ENCODE data around the gene ACBD6.
"Not testable (repeated sequence)": the region's sequence is repeated elsewhere in the genome, so short reads cannot be mapped to it uniquely, and the experiment has no call there.

ACBD6 gene

DNA sequence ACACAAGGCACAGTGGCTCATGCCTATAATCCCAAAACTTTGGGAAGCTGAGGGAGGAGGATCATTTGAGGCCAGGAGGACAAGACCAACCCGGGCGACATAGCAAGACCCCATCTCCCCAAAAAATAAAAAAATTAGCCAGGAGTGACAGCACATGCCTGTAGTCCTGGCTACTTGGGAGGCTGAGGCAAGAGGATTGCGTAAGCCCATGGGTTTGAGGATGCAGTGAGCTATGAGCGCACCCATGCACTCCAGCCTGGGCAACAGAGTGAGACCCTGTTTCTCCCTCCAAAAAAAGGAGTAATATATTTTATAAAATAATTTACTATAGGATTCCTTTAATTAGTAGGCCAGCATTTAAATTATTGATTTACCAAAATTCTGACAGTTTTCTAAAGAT is 89.8 kb downstream of the ACBD6 start:
- Histone ChIP-seq H3K27ac (replicated peaks) (no peak overlapping the region), H3K4me3 (replicated peaks; ENCODE audit: insufficient read depth, low read length) (no peak overlapping the region), H3K27me3 (ENCODE audit: insufficient read depth, poor library complexity, severe bottlenecking) (no peaks in the 10 kb centered on the region)
- DNase-seq (ENCODE audit: low read depth in 1 of 2, low spot score in 1 of 2): no peak
- TF ChIP-seq REST (IDR thresholded peaks at IDR 0.05; ENCODE audit: insufficient replicate concordance, low read depth): no peak
- TF ChIP-seq GABPA (IDR thresholded peaks at IDR 0.05; ENCODE audit: low read depth): no peak
- TF ChIP-seq, protein P1, sequence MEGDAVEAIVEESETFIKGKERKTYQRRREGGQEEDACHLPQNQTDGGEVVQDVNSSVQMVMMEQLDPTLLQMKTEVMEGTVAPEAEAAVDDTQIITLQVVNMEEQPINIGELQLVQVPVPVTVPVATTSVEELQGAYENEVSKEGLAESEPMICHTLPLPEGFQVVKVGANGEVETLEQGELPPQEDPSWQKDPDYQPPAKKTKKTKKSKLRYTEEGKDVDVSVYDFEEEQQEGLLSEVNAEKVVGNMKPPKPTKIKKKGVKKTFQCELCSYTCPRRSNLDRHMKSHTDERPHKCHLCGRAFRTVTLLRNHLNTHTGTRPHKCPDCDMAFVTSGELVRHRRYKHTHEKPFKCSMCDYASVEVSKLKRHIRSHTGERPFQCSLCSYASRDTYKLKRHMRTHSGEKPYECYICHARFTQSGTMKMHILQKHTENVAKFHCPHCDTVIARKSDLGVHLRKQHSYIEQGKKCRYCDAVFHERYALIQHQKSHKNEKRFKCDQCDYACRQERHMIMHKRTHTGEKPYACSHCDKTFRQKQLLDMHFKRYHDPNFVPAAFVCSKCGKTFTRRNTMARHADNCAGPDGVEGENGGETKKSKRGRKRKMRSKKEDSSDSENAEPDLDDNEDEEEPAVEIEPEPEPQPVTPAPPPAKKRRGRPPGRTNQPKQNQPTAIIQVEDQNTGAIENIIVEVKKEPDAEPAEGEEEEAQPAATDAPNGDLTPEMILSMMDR (IDR thresholded peaks at IDR 0.05; ENCODE audit: insufficient read depth, low read length): no peak
- TF ChIP-seq POLR2AphosphoS5 (IDR thresholded peaks at IDR 0.05; ENCODE audit: low read depth): no peak
- no peak for TF ChIP-seq SPI1 (IDR thresholded peaks at IDR 0.05; ENCODE audit: borderline replicate concordance, low read depth)

DNA sequence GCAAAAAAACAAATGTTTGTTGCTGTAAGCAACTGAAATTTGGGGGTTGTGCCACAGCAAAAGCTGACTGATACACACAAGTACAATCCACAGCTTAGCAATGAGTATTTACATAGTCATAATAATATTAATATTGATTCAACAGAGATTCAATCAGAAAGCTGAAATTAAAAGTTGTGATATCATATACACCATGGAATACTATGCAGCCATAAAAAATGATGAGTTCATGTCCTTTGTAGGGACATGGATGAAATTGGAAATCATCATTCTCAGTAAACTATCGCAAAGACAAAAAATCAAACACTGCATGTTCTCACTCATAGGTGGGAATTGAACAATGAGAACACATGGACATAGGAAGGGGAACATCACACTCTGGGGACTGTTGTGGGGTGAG is 94.2 kb downstream of the ACBD6 start:
- H3K27ac ChIP-seq (replicated peaks); DNase-seq (ENCODE audit: low read depth in 1 of 2, low spot score in 1 of 2); H3K4me3 ChIP-seq (replicated peaks; ENCODE audit: insufficient read depth, low read length): not testable (repeated sequence)

DNA sequence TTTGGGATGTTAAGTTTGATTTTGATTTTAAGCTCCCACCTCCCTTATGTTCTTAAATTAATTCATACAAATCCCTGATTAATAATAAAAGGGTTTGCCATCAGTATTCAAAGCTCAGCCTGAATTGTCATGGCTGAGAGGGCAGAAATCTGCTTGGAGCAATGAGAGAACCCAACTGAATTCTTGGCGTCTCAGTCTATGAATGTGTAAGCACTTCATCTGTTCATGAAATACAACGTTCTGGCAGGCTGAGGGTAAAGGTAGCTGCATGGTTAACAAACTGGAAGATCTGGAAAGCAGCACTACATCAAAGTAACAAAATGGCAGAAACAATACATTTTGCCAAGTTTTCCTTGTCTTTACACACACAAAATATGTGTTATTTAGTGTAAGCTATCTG is 95.3 kb downstream of the ACBD6 start:
- Histone ChIP-seq H3K4me3 (replicated peaks; ENCODE audit: insufficient read depth, low read length) (no peak overlapping the region), H3K27me3 (ENCODE audit: insufficient read depth, poor library complexity, severe bottlenecking) (no peaks in the 10 kb centered on the region), H3K27ac (replicated peaks) (no peak overlapping the region)
- TF ChIP-seq REST (IDR thresholded peaks at IDR 0.05; ENCODE audit: insufficient replicate concordance, low read depth): no peak
- TF ChIP-seq SPI1 (IDR thresholded peaks at IDR 0.05; ENCODE audit: borderline replicate concordance, low read depth): no peak
- TF ChIP-seq, protein P1 (IDR thresholded peaks at IDR 0.05; ENCODE audit: insufficient read depth, low read length): no peak
- TF ChIP-seq POLR2AphosphoS5 (IDR thresholded peaks at IDR 0.05; ENCODE audit: low read depth): no peak
- no peak for TF ChIP-seq GABPA (IDR thresholded peaks at IDR 0.05; ENCODE audit: low read depth)
- DNase-seq (ENCODE audit: low read depth in 1 of 2, low spot score in 1 of 2): no peak

More for the DNA sequence above, 94.2 kb downstream of the ACBD6 start:
- H3K27me3 ChIP-seq (ENCODE audit: insufficient read depth, poor library complexity, severe bottlenecking): not testable (repeated sequence)

DNA sequence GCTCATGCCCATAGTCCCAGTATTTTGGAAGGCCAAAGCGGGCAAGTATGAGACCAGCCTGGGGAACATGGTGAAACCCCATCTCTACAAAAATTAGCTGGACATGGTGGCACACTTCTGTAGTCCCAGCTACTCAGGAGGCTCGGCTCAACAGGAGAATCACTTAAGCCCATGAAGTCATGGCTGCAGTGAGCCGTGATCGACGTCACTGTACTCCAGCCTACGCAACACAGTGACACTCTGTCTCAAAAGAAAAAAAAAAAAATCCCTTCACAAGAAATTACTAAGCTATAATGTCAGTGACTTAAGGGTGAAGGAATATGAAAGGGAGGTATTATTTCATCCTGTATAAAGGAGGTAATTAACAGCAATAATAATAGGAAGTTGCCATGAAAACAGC is 99.8 kb downstream of the ACBD6 start:
- DNase-seq (ENCODE audit: low read depth in 1 of 2, low spot score in 1 of 2): no peak
- H3K27me3 ChIP-seq (ENCODE audit: insufficient read depth, poor library complexity, severe bottlenecking): no peaks in the 10 kb centered on the region
- H3K4me3 ChIP-seq (replicated peaks; ENCODE audit: insufficient read depth, low read length): no peak overlapping the region
- TF ChIP-seq GABPA (IDR thresholded peaks at IDR 0.05; ENCODE audit: low read depth): no peak
- TF ChIP-seq REST (IDR thresholded peaks at IDR 0.05; ENCODE audit: insufficient replicate concordance, low read depth): no peak
- no peak for TF ChIP-seq SPI1 (IDR thresholded peaks at IDR 0.05; ENCODE audit: borderline replicate concordance, low read depth)
- TF ChIP-seq, protein P1 (IDR thresholded peaks at IDR 0.05; ENCODE audit: insufficient read depth, low read length): no peak
- no peak for TF ChIP-seq POLR2AphosphoS5 (IDR thresholded peaks at IDR 0.05; ENCODE audit: low read depth)
- H3K27ac ChIP-seq (replicated peaks): peak overlapping the region; percentile 28; the same call in 1 of the 2 replicates
